Hepatocyte (in vitro differentiated cells): Measurements from ENCODE around the gene CLEC18A. TPM values are rescaled to one million over a fixed set of nuclear protein-coding genes. Genes with fewer than 3 reads are reported as not detected.

Experiments used
- DNase-seq: peaks from one replicate; pipeline ENCODE4 v3.0.0-alpha.2; 2016; ENCODE audit warnings: low spot score
- H2AFZ ChIP-seq: fragments of 200-600 bp; sonication (generic); 2 replicates; pipeline ENCODE4 v1.6.0; 2016; ENCODE audit warnings: antibody characterized with exemption, mild to moderate bottlenecking
- H3K27ac ChIP-seq: fragments of 200-600 bp; sonication (generic); 2 replicates; pipeline ENCODE4 v1.5.1; 2016; ENCODE audit warnings: mild to moderate bottlenecking
- H3K27me3 ChIP-seq: fragments of 200-600 bp; sonication (generic); 2 replicates; pipeline ENCODE4 v1.6.1; 2016
- H3K36me3 ChIP-seq: fragments of 200-600 bp; sonication (generic); replicated peaks from 2 replicates; pipeline ENCODE4 v1.5.1; 2016; ENCODE audit warnings: low read depth; ENCODE audit not compliant: insufficient read depth
- H3K4me1 ChIP-seq: fragments of 200-600 bp; sonication (generic); 2 replicates; pipeline ENCODE4 v1.5.1; 2016; ENCODE audit warnings: mild to moderate bottlenecking, moderate library complexity; ENCODE audit not compliant: insufficient read depth
- H3K4me2 ChIP-seq: fragments of 200-600 bp; sonication (generic); 2 replicates; pipeline ENCODE4 v1.6.0; 2016
- H3K4me3 ChIP-seq: fragments of 200-600 bp; sonication (generic); 2 replicates; pipeline ENCODE4 v1.5.1; 2016; ENCODE audit warnings: mild to moderate bottlenecking
- H3K79me2 ChIP-seq: fragments of 200-600 bp; sonication (generic); 2 replicates; pipeline ENCODE4 v1.6.0; 2017; ENCODE audit warnings: mild to moderate bottlenecking
- H3K9me2 ChIP-seq: fragments of 200-600 bp; sonication (generic); replicated peaks from 2 replicates; pipeline ENCODE4 v1.6.0; 2017; ENCODE audit warnings: mild to moderate bottlenecking; ENCODE audit not compliant: insufficient read depth
- H3K9me3 ChIP-seq: fragments of 200-600 bp; sonication (generic); 2 replicates; pipeline ENCODE4 v1.5.1; 2016; ENCODE audit warnings: low read depth, mild to moderate bottlenecking
- H4K20me1 ChIP-seq: fragments of 200-600 bp; sonication (generic); 2 replicates; pipeline ENCODE4 v1.6.0; 2016; ENCODE audit warnings: mild to moderate bottlenecking; ENCODE audit not compliant: insufficient read depth, poor library complexity, severe bottlenecking
- CTCF ChIP-seq: fragments of 200-600 bp; sonication (generic); IDR thresholded peaks from 2 replicates; pipeline ENCODE4 v1.5.1; 2016; ENCODE audit warnings: antibody characterized with exemption, mild to moderate bottlenecking; ENCODE audit not compliant: poor library complexity
- EZH2 ChIP-seq: fragments of 200-600 bp; sonication (generic); IDR thresholded peaks from 2 replicates; pipeline ENCODE4 v1.6.1; 2016; ENCODE audit warnings: antibody characterized with exemption, mild to moderate bottlenecking, borderline replicate concordance
- EZH2phosphoT487 ChIP-seq: fragments of 200-600 bp; sonication (generic); IDR thresholded peaks from one replicate; pipeline ENCODE4 v1.6.1; 2018; ENCODE audit warnings: antibody characterized with exemption, mild to moderate bottlenecking, low read depth, moderate library complexity; ENCODE audit not compliant: unreplicated experiment, severe bottlenecking
- WGBS: methylation state at CpG from one replicate; pipeline ENCODE4 v1.1.6; 2016; ENCODE audit warnings: low lambda C conversion rate; ENCODE audit errors: missing lambda C conversion rate; 5-methylcytosine and 5-hydroxymethylcytosine counted together
- polyA plus RNA-seq: library from polyadenylated mRNA; unstranded; fragments of >200 nt; fragmentation: Nextera tagmentation; extraction: Ambion mirVana; gene quantifications from 2 replicates; pipeline ENCODE4 v1.2.1, GENCODE V29; 2016
- total RNA-seq: library from RNA; depleted of rRNA; stranded (reverse); fragments of >200 nt; gene quantifications from 2 replicates; pipeline ENCODE4 v1.2.3, GENCODE V29; 2014

The CLEC18A gene
- total and polyA plus RNA-seq, 2 experiments from 2014 or later, result 0.37 to 1.9 TPM

- no peaks in the 10 kb centered on the region for H3K36me3 ChIP-seq
- no peak overlapping the region for H3K4me2 ChIP-seq
- DNase-seq, result no peak
- no peak overlapping the region for H2AFZ ChIP-seq
- H3K9me2 ChIP-seq, result no peaks in the 10 kb centered on the region
- H3K9me3 ChIP-seq, result no peaks in the 10 kb centered on the region
- 96% methylated on average over 26 of the region's 26 CpGs for WGBS
- H3K27ac ChIP-seq, result no peak overlapping the region
- TF ChIP-seq CTCF, result no peak
- no peak for TF ChIP-seq EZH2
- TF ChIP-seq EZH2phosphoT487, result no peak
- no peak overlapping the region for H3K4me3 ChIP-seq
- peaks cover 4% of the 10 kb centered on the region for H3K4me1 ChIP-seq
- no peaks in the 10 kb centered on the region for H3K79me2 ChIP-seq
- H3K27me3 ChIP-seq, result no peaks in the 10 kb centered on the region
- H4K20me1 ChIP-seq, result no peaks in the 10 kb centered on the region
These were observed 11.1 kb upstream of the CLEC18A start for GRCh38 chr16:69939821-69940585.

GRCh38 chr16:69940676-69941075, 10.5 kb upstream of the CLEC18A start:
- H3K9me2 ChIP-seq, result no peaks in the 10 kb centered on the region
- no peaks in the 10 kb centered on the region for H3K27me3 ChIP-seq
- no peak for DNase-seq
- no peak overlapping the region for H3K4me3 ChIP-seq
- H4K20me1 ChIP-seq, result no peaks in the 10 kb centered on the region
- H3K4me2 ChIP-seq, result no peak overlapping the region
- H3K79me2 ChIP-seq, result no peaks in the 10 kb centered on the region
- no peak overlapping the region for H2AFZ ChIP-seq
- no peak overlapping the region for H3K27ac ChIP-seq
- H3K9me3 ChIP-seq, result no peaks in the 10 kb centered on the region
- TF ChIP-seq EZH2 (no peak), EZH2phosphoT487 (no peak), CTCF (no peak)
- H3K4me1 ChIP-seq, result peaks cover 4% of the 10 kb centered on the region
- no peaks in the 10 kb centered on the region for H3K36me3 ChIP-seq
- WGBS, result 98% methylated on average over 13 of the region's 13 CpGs

- Histone ChIP-seq H3K4me3 (no peak overlapping the region), H4K20me1 (no peaks in the 10 kb centered on the region), H3K4me1 (peaks cover 4% of the 10 kb centered on the region), H3K79me2 (no peaks in the 10 kb centered on the region), H3K9me2 (no peaks in the 10 kb centered on the region), H3K27me3 (no peaks in the 10 kb centered on the region), H3K36me3 (no peaks in the 10 kb centered on the region), H3K9me3 (no peaks in the 10 kb centered on the region), H2AFZ (no peak overlapping the region), H3K27ac (no peak overlapping the region), H3K4me2 (no peak overlapping the region)
- no peak for DNase-seq
- TF ChIP-seq EZH2 (no peak), EZH2phosphoT487 (no peak), CTCF (no peak)
- 89% methylated on average over 28 of the region's 28 CpGs for WGBS
These were observed 9.7 kb upstream of the CLEC18A start for GRCh38 chr16:69941251-69942098.
